CD1c-positive myeloid dendritic cell (primary cell): ENCODE measurements around the gene DCTN3.

Experiments used
- DNase-seq: peaks from one replicate; pipeline ENCODE4 v3.0.0-alpha.2; 2016; ENCODE audit errors: extremely low spot score

Gene DCTN3

DNA sequence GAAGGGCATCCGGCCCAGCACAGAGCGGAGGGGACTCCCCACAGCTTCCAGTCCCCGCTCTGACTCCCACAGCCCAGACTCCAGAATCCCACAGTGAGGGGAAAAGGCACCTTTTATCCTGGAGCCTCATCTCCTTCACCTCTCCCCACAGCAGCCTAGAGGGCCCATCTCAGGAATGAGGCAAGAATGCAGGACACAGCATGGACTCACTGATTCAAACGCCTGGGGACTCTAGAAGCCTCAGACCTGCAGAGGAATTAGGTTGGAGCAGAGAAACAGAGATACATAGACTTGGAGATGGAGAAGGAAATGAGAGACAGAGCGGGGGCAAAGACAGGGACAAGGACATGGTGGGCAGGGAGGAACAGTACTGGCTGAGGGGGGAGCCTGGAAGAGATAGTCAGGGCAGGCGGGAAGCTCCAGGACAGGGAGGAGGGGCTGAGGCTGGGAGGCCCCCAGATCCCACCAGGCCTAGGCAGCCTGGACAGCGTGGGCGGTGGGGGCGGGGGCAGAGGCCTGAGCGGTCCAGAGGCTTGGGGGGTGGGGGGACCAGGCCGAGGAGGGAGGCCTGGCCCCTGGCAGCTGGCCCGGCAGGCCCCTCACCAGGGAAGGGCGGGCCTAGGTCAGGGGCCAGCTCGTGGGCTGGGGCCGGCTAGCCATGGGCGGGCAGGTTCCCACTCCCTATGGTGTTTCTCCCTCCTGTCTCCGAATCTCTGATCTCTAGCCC lies 46.5 kb downstream of the DCTN3 start:
- no peak for DNase-seq

DNA sequence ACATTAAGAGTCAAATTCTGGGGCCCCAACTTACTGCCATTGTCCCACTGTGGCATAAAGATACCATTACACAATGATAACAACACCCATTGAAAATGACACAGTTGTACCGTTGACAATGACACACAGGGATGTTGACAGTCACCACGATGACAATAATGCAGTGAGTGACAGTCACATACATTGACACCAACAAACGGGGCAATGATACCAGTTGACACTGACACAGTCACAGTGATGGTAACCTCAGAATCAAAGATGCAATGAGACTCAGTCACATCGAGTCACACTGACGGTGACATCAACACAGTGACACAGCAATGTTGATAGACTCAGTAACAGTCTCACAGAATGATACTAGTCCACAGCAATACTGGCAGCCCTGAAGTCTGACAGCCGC lies 47.7 kb downstream of the DCTN3 start:
- no peak for DNase-seq

DNA sequence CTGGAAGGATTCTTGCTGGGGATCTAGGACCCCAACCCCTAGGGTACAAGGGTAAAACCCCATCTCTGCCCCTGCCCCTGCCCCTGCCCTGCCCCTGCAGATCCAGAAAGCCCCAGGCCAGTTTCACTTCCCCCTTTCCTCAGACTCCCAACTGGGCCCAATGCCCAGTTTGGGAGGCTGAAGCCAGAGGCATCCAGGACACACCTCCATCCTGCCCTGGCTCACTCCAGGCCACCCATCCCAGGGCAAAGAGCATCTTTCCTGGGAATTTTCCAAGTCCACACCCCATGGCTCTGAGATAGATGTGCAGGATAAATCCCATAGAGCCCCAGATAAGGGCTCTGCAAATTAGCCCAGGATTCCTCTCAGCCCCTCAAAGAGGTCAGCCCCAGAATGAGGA lies 48.2 kb downstream of the DCTN3 start:
- DNase-seq: no peak

DNA sequence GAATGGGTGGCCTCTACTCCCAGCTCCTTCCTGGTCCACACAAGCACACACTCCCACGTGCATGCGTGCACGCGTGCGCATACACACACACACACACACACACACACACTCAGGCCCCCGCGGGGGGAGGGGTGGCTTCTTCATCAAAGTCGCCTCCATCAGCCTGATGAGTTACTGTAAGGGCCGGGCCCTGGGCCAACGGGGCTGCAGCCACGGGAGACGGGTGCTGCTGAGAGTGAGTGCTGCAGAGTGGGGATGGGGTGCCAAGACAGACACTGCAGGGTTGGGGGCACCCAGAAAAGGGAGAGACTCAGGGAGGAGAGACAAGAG lies 48.8 kb downstream of the DCTN3 start:
- DNase-seq: no peak

DNA sequence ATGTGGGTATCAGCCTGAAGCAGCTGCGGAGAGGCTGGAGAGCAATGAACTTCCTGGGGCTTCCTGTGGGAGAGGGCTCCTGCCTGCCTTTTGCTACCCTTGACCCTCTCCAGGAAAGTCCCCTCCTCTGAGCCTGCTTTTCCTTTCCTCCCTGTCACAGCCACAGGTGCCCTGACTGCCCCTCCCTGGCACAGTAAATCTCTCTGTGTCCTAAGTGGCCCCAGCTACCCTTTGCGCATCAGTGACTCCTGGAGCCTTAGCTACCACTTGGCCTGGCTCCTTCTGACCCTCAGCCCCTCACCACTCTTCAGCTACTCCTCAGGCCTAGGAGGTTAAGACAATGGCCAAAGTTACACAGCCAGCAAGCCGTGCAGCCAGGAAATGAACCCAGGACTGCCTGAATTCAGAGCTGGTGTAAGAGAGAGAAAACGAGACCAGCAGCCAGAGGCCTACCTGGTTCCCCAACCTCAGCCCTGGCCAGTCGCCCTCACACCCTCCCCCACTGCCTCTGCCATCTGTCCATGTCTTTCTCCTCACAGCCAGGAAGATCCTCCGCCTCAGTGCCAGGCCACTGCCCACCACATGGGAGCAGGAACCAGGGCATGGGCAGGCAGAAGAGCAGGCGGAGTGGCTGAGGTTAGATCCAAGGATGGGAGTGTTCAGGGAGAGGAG lies 49.4 kb downstream of the DCTN3 start:
- DNase-seq: no peak

DNA sequence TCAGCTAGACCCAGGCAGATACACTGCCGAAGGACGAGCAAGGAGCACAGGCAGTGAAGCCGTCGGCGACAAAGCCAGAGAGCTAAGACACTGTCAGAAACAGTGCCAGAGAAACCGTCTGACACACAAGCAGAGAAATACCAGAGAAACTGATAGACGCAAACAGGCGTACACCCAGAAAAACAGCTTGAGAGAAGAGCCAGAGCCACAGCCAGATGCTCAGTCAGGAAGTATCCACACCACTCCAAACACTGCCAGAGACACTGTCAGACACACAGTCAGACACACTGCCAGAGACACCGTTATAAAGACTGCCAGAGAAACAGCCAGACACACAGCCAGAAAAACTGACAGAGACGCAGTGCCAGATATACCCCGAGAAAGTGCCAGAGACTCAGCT lies 49.9 kb downstream of the DCTN3 start:
- no peak for DNase-seq

DNA sequence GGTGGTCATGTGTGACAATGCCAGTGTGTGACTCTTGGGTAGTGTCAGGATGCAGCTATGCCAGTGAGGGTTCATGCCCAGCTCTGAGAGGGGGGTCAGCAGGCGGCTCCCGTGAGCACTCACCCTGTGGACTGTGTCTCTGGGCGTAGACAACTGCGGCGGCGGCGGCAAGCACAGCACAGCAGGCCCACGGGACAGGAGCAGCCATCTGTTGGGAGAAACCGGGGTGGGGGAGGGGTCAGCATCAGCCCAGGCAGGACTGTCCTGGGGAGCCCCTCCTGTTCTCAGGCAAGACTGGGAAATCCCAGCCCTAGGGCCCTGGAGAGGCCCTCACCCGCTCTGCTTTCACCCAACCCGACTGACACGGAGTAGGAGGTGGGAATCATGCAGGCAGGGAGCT lies 51.5 kb downstream of the DCTN3 start:
- no peak for DNase-seq

DNA sequence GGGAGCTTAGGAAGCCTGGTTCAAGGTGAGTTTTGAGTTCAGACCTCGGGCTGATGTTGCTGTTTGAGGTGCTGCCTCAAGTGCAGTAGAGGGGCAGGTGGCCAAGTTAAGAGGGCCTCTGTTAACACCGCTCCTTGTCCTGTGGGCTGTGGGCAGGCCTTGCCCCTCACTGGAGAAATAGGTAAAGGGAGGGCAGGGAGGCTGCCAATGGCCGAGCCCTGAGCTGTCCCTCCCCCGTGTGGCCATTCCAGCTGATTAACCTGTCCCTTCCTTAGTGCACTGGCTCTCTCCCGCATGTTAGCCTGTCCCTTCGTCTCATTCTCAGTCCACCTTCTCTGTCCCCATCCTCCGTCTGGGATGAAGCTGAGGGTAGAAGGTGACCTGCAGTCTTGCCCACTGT lies 52.2 kb downstream of the DCTN3 start:
- no peak for DNase-seq

DNA sequence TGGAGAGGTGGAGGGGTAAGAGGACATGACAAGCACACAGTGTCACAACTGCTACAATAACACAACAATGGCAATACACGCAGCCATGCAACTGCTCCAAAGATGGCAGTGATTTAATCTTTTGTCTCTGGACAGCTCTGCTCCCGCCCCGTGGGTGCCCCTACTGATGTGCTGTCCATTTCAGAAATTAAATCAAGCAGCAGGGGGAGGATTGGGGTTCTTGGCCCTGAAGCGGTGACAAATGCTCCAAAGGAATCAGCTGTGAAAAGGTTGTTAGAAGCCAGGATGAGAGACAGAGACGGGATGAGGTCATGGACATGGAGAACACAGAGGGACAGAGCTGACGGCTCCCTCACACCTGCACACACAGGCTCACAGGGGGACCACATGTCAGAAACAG lies 53.3 kb downstream of the DCTN3 start:
- no peak for DNase-seq

DNA sequence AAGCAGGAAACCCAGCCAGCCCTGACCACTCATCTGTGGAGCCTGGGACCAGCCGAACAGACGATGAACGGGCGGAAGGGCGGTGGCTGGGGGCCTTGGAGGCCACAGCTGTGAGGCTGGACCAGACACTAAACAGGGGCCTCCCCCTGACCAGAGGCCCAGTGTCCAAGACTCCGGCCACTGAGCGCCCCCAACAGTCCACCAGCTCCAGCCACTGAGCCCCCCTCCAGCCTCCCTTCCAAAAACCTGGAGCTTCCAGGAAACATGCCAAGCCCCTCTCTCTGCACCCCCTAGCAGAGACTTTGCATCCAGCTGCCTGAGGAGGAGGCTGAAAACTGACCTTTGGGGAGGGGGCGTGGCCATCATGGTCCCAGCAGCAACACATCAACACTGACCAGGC lies 54.0 kb downstream of the DCTN3 start:
- no peak for DNase-seq

DNA sequence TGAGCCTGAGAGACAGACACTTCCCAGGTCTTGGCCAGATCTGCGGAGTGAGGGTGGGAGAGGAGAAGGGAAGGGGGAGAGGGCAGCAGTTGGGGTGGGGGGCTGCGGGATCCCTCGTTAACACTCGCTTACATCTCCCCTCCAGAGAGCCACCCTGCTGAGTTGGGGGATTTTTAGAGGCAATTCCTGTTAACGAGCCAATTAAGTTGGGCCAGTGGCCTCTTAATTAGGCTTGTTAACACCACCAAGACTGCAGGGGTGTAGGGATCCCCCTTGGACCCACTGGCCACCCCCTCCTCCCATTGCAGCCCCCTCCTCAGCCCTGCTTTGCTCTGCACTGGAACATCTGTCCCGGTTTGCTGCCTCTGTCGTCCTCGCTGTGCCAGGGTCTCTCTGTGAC lies 54.4 kb downstream of the DCTN3 start:
- no peak for DNase-seq

DNA sequence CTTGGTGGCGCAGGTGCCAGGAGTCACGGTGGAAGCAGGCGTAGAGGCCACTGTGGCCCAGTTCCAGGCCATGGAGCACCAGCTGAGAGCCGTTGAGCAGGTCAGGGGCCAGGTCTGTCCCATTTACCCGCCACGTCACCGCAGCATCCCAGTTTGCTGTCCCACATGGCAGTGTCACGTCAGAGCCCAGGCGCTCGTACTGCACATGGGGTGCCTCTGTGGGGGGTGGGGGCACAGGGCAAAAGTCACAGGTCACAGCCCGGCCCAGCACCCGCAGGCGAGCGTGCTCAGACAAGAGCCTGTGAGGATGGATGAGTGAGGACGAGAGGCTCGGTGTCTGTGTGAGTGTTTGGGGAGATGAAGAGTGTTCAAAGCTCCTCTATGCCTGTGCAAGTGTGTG lies 55.7 kb downstream of the DCTN3 start:
- DNase-seq: no peak
